SK-N-SH (cell line): ENCODE measurements around the gene PAMR1.
"Not testable (repeated sequence)": the region's sequence is repeated elsewhere in the genome, so short reads cannot be mapped to it uniquely, and the experiment has no call there.

Source experiments
- EP300 ChIP-seq, 2 experiments: IDR thresholded peaks; 2 replicates each; pipeline versions ENCODE4 v1.4.0 to v1.6.1; 2012; ENCODE audit warnings: borderline replicate concordance in 1 of 2, low read depth in 1 of 2, low read length in 1 of 2
- GABPA ChIP-seq: IDR thresholded peaks from 2 replicates; pipeline ENCODE4 v1.4.0; 2012; ENCODE audit warnings: low read depth, mild to moderate bottlenecking
- POLR2AphosphoS5 ChIP-seq: IDR thresholded peaks from 2 replicates; pipeline ENCODE4 v1.6.1; 2012; ENCODE audit warnings: low read depth, low read length
- RCOR1 ChIP-seq: fragments of 150-350 bp; IDR thresholded peaks from 2 replicates; pipeline ENCODE4 v1.6.1; 2017; ENCODE audit warnings: antibody characterized with exemption, low read length
- RXRA ChIP-seq: IDR thresholded peaks from 2 replicates; pipeline ENCODE4 v1.4.0; 2012; ENCODE audit warnings: low read depth, mild to moderate bottlenecking, borderline replicate concordance
- SIN3A ChIP-seq: IDR thresholded peaks from 2 replicates; pipeline ENCODE4 v1.6.1; 2012; ENCODE audit warnings: low read depth, mild to moderate bottlenecking, low read length, moderate library complexity, borderline replicate concordance
- TCF12 ChIP-seq: IDR thresholded peaks from 2 replicates; pipeline ENCODE4 v1.4.0; 2012
- TF ChIP-seq, protein P1 (sequence below): IDR thresholded peaks from 2 replicates; pipeline ENCODE4 v1.4.0; 2012; ENCODE audit warnings: low read depth
- TF ChIP-seq, protein P2 (sequence below): IDR thresholded peaks from 2 replicates; pipeline ENCODE4 v1.6.1; 2012; ENCODE audit warnings: mild to moderate bottlenecking, low read depth, low read length, moderate library complexity
- TF ChIP-seq, protein P3 (sequence below): fragments of 150-350 bp; IDR thresholded peaks from 2 replicates; pipeline ENCODE4 v1.6.1; 2016; ENCODE audit warnings: mild to moderate bottlenecking, low read depth, low read length

DNA sequence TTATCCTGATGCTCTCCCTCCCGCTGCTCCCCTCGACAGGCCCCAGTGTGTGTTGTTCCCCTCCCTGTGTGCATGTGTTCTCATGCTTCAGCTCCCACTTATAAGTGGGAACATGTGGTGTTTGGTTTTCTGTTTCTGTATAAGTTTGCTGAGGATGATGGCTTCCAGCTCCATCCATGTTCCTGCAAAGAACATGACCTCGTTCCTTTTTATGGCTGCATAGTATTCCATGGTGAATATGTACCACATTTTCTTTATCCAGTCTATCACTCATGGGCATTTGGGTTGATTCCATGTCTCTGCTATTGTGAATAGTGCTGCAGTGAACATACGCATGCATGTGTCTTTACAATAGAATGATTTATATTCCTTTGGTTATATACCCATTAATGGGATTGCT, 22.6 kb upstream of the PAMR1 start:
- TF ChIP-seq GABPA; EP300 (IDR thresholded peaks at IDR 0.05; ENCODE audit: borderline replicate concordance in 1 of 2, low read depth in 1 of 2, low read length in 1 of 2); TCF12; SIN3A; RXRA; RCOR1; POLR2AphosphoS5: not testable (repeated sequence)
- TF ChIP-seq, protein P1, sequence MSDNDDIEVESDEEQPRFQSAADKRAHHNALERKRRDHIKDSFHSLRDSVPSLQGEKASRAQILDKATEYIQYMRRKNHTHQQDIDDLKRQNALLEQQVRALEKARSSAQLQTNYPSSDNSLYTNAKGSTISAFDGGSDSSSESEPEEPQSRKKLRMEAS = not testable (repeated sequence)
- TF ChIP-seq, protein P2, sequence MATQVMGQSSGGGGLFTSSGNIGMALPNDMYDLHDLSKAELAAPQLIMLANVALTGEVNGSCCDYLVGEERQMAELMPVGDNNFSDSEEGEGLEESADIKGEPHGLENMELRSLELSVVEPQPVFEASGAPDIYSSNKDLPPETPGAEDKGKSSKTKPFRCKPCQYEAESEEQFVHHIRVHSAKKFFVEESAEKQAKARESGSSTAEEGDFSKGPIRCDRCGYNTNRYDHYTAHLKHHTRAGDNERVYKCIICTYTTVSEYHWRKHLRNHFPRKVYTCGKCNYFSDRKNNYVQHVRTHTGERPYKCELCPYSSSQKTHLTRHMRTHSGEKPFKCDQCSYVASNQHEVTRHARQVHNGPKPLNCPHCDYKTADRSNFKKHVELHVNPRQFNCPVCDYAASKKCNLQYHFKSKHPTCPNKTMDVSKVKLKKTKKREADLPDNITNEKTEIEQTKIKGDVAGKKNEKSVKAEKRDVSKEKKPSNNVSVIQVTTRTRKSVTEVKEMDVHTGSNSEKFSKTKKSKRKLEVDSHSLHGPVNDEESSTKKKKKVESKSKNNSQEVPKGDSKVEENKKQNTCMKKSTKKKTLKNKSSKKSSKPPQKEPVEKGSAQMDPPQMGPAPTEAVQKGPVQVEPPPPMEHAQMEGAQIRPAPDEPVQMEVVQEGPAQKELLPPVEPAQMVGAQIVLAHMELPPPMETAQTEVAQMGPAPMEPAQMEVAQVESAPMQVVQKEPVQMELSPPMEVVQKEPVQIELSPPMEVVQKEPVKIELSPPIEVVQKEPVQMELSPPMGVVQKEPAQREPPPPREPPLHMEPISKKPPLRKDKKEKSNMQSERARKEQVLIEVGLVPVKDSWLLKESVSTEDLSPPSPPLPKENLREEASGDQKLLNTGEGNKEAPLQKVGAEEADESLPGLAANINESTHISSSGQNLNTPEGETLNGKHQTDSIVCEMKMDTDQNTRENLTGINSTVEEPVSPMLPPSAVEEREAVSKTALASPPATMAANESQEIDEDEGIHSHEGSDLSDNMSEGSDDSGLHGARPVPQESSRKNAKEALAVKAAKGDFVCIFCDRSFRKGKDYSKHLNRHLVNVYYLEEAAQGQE = not testable (repeated sequence)
- TF ChIP-seq, protein P3, sequence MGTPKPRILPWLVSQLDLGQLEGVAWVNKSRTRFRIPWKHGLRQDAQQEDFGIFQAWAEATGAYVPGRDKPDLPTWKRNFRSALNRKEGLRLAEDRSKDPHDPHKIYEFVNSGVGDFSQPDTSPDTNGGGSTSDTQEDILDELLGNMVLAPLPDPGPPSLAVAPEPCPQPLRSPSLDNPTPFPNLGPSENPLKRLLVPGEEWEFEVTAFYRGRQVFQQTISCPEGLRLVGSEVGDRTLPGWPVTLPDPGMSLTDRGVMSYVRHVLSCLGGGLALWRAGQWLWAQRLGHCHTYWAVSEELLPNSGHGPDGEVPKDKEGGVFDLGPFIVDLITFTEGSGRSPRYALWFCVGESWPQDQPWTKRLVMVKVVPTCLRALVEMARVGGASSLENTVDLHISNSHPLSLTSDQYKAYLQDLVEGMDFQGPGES = not testable (repeated sequence)
